VCaP (cell line): ENCODE measurements around the gene KLRK1.
A peak's percentile ranks its signal among the peaks of the same experiment; 100 is the strongest.
"Not testable (repeated sequence)": the region's sequence is repeated elsewhere in the genome, so short reads cannot be mapped to it uniquely, and the experiment has no call there.

ENCODE experiments used
- H3K27ac ChIP-seq: fragments of 450-650 bp; 2 replicates; pipeline ENCODE4 v1.5.1; 2017
- TF ChIP-seq, protein P1 (sequence below): fragments of 450-650 bp; conservative IDR thresholded peaks from 2 replicates; pipeline ENCODE4 v1.5.1; 2017; ENCODE audit warnings: mild to moderate bottlenecking, moderate library complexity

Gene KLRK1

DNA sequence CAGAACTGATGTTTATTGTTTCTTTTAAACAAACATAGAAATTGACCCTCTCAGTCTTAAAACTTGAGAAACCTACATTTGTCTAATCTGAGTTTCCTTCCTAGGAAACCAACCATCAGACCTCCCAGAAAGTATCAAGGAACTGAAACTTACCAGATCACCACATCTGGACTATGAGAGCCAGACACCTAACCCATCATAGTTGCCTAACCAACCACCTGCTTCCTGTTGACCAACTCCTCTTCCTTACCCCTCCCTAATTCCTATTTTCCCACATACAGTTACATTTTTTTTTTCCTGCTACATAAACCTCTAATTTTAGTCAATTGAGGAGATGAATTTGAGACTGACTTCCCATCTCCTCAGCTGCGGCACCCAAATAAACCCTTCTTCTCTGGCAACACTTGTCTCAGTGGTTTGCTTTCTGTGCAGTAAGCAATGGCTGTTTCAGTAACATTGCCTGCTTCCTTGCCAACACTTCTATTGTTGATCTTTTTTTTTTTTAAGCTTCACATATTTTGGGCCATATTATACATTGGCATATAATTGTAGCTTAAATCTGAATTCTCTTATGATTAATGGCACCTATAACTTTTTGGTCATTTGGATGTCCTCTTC is 47.8 kb downstream of the KLRK1 start:
- no peak overlapping the region for H3K27ac ChIP-seq
- TF ChIP-seq, protein P1, sequence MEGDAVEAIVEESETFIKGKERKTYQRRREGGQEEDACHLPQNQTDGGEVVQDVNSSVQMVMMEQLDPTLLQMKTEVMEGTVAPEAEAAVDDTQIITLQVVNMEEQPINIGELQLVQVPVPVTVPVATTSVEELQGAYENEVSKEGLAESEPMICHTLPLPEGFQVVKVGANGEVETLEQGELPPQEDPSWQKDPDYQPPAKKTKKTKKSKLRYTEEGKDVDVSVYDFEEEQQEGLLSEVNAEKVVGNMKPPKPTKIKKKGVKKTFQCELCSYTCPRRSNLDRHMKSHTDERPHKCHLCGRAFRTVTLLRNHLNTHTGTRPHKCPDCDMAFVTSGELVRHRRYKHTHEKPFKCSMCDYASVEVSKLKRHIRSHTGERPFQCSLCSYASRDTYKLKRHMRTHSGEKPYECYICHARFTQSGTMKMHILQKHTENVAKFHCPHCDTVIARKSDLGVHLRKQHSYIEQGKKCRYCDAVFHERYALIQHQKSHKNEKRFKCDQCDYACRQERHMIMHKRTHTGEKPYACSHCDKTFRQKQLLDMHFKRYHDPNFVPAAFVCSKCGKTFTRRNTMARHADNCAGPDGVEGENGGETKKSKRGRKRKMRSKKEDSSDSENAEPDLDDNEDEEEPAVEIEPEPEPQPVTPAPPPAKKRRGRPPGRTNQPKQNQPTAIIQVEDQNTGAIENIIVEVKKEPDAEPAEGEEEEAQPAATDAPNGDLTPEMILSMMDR = no peak

DNA sequence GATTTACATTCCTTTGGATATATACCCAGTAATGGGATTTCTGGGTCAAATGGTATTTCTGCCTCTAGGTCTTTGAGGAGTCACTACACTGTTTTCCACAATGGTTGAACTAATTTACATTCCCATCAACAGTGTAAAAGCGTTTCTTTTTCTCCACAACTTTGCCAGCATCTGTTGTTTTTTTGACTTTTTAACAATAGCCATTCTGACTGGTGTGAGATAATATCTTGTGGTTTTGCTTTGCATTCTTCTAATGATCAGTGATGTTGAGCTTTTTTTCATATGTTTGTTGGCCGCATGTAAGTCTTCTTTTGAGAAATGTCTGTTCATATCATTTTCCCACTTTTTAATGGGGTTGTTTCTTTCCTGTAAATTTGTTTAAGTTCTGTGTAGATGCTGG is 48.9 kb downstream of the KLRK1 start:
- not testable (repeated sequence) for H3K27ac ChIP-seq

DNA sequence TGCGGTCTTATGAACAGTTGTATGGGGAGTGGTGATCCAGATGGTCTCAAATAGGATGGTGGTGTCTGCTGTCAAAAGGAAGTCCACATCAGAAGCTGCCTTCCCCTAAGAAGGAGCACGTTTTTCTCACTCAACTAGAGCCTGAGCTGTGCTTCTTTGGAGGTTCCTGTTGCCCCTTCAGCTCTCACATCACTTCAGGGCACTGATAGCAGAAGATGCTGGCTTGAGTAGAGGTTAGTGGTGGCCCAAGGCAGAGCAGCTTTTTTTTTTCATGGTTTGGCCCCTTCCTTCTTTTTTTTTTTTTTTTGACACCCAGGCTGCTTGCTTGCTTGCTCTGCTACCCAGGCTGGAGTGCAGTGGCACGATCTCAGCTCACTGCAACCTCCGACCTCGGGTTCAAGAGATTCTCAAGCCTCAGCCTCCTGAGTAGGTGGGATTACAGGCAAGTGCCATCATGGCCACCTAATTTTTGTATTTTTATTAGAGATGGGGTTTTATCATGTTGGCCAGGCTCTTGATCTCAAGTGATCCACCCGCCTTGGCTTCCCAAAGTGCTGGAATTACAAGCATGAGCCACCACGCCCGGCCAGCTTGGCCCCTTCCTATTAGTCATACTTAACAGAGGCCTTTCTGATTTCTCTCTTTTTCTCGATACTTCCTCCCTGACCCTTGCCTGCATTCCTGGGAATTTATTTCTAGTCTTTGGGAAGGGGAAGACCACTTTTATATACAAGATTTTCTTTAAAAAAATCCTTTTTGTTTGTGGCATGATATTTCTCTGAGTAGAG is 50.6 kb downstream of the KLRK1 start:
- TF ChIP-seq, protein P1 = no peak
- H3K27ac ChIP-seq = no peak overlapping the region

DNA sequence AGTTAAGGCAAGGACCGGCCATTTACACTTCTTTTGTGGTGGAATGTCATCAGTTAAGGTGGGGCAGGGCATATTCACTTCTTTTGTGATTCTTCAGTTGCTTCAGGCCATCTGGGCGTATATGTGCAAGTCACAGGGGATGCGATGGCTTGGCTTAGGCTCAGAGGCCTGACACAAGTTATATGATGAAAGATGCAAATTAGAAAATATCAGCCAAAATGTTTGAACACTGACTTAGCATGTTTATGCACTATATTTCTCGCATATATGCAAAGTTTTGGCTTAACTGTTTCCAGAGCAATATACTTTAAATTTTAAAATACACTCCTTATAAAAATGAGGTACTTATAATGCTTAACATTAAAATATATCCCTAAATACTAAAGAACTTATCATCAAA is 51.4 kb downstream of the KLRK1 start:
- H3K27ac ChIP-seq = not testable (repeated sequence)

DNA sequence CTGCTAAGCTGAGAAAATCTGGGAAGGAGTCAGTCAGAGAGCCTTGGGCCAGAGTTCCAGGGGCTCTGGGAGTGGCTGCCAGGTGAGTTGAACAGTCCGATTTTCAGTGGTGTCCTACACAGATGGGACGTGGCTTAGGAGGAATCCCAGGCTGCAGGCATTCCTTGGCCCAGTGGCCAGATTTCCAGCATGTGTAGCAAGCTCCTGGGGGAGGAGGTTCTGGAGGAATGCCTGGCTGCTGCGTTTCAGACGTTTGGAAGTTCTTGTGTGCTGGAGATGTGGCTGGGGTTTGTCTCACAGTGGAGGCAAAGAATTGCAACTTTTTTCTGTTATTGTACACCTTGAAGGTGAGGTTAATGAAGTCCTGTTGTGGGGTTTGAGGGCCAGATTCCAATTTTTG is 53.6 kb downstream of the KLRK1 start:
- not testable (repeated sequence) for H3K27ac ChIP-seq

DNA sequence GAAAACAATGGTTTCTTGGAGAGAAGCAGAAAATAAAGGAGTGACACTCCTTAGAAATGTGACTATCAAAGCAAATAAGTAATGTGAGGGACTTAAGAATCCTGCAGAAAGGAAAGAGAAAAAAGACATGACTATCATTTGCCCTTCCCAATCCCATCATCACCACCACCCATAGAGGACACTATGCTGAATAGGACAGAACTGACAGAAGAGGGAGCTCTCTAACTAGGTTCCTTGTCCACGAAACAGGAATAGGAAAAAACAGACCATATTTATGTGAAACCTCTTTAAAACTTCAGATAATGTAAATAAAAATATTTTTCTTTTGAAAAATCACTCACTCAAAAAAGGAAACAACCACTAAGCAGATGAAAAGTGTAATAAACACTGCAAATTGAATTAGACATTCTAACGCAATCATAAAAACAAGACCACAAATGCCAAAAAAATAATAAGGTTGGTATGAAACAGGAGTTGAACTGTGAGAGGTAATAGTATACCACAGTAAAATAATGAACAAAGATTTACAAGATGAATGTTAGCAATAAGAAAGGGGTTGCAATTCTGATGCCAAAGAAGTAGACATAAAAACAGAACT is 58.1 kb downstream of the KLRK1 start:
- TF ChIP-seq, protein P1 = peak; percentile 93
- no peak overlapping the region for H3K27ac ChIP-seq

DNA sequence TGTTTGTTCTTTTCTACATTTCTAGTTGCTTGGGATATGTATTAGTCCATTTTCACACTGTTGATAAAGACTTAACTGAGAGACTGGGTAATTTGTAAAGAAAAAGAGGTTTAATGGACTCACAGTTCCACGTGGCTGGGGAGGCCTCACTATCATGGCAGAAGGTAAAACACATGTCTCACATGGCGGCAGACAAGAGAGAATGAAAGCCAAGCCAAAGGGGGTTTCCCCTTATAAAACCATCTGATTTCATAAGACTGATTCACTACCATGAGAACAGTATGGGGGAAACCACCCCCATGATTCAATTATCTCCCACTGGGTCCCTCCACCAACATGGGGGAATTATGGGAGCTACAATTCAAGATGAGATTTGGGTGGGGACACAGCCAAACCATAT is 61.1 kb downstream of the KLRK1 start:
- H3K27ac ChIP-seq = not testable (repeated sequence)
